Measurements from ENCODE around the gene SOD2.
"Not testable (repeated sequence)": the region's sequence is repeated elsewhere in the genome, so short reads cannot be mapped to it uniquely, and the experiment has no call there.

The SOD2 gene

DNA sequence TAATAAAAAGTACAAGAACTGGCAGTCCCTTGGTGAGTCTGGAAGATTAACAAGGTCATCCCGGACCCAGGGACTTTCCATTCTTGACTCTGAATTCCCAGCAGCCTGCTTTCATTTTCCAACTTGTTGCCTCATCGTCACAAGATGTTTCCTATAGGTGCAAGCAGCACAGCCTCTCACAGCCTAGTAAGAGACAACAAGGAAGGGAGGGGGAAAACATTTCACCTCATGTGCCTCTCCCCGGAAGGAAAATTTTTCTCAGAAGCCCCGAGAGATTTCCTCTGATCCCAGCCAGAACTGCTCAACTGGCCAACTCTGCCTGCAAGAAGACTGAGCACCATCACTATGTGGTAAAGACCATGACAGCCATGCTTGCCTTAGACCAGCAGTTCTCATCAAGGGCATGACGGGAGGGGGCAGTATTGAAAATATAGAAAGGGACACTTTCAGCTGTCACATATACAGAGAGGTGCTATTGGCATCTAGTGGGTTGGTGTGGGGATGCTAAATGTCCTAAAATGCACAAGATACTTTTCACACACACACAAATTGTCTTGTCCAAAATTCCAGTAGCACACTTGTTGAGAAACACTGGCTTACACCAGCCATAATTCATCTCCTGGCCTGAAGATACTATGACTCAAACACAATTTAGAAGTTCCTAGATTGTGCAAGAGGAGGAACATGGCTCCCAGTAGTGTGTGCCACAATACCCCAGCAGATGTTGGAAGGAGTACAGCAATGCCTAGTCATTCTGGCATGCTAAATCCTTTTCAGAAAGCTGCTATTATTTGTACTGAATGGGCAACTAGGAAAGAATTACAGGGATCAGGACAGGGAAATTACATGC, 23.4 kb upstream of the SOD2 start:
- DNase-seq (ENCODE audit: low read depth in 2 of 2): no peak

DNA sequence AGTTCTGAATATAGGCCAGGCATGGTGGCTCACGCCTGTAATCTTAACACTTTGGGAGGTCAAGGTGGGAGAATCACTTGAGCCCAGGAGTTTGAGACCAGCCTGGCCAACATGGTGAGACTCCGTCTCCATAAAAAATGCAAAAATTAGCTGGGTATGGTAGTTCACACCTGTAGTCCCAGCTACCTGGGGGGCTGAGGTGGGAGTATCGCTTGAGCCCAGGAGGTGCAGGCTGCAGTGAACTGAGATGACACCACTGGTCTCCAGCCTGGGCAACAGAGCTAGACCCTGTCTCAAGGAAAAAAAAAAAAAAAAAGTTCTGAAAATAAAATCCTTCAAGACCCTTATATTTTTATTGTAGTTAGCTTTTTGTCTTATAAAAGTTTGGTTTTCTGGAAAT, 22.6 kb upstream of the SOD2 start:
- DNase-seq (ENCODE audit: low read depth in 2 of 2): no peak

DNA sequence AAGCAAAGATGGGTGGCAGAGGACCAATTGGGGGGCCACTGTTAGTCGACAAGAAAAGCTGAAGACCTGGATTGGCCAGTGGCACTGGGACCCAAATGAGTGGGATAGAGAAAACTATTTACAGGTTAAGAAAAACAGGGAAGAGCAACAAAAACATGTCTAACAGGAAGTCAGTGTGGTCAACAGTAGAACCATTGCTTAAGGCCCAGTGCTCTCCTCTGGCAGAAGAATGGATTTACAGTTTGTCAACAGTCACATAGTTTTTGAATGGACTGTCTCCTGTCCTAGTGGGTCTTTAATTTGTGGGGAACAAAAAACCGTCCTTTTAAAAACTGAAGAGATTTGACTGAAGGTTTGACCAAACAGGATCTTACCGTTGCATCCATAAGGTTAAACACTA, 22.1 kb upstream of the SOD2 start:
- no peak for DNase-seq (ENCODE audit: low read depth in 2 of 2)

DNA sequence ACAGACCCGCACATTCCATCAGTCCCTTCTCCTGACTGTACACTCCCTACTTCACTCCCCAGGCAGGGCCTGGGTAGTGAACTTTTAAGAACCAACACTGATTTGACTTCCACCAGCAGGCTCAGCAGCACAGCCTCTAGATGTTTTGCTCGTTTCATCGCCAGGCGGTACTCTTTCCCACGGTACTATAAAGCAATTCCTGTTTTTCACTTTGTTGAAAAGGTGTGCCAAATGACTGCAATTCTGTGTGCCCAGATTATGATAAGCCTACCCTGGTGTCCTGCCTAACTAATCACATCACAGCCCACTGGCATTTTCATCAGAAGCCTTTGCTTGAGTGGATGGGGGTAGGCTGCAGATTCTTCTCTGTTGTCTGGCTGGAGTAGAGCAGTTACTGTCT, 21.4 kb upstream of the SOD2 start:
- no peak for DNase-seq (ENCODE audit: low read depth in 2 of 2)

DNA sequence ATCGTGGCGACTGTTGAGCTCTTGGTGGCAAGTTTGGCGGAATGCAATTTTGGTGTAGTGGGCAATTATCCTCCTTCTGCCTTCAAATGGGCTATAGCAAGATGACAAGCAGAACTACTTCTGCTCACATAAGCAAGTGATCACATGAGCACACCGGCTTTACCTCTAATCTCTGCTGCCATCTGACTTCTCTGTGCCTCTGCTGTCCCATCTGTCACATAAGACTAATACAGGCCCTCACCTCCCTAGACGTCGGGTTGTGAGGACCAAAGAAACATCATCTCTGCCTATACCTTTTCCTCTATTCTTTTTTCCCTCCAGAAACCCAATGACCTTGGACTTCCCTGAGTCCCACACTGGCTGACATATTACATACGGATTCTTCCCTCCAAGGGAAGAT, 20.9 kb upstream of the SOD2 start:
- DNase-seq (ENCODE audit: low read depth in 2 of 2): no peak

DNA sequence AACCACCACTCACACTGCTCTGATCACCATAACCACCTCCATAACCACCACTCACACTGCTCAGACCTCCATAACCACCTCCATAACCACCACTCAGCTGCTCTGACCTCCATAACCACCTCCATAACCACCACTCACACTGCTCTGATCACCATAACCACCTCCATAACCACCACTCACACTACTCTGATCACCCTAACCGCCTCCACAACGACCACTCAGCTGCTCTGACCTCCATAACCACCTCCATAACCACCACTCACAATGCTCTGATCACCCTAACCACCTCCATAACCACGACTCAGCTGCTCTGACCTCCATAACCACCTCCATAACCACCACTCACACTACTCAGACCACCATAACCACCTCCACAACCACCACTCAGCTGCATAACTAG, 19.3 kb upstream of the SOD2 start:
- not testable (repeated sequence) for DNase-seq (ENCODE audit: low read depth in 2 of 2)

DNA sequence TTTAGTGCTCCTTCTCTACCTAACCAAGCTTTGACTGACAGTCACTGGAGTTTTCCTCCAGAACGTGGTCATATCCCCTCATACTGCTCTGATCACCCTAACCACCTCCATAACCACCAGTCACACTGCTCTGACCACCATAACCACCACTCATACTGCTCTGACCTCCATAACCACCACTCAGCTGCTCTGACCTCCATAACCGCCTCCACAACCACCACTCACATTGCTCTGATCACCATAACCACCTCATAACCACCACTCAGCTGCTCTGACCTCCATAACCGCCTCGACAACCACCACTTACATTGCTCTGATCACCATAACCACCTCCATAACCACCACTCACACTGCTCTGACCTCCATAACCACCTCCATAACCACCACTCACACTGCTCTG, 17.6 kb upstream of the SOD2 start:
- not testable (repeated sequence) for DNase-seq (ENCODE audit: low read depth in 2 of 2)

DNA sequence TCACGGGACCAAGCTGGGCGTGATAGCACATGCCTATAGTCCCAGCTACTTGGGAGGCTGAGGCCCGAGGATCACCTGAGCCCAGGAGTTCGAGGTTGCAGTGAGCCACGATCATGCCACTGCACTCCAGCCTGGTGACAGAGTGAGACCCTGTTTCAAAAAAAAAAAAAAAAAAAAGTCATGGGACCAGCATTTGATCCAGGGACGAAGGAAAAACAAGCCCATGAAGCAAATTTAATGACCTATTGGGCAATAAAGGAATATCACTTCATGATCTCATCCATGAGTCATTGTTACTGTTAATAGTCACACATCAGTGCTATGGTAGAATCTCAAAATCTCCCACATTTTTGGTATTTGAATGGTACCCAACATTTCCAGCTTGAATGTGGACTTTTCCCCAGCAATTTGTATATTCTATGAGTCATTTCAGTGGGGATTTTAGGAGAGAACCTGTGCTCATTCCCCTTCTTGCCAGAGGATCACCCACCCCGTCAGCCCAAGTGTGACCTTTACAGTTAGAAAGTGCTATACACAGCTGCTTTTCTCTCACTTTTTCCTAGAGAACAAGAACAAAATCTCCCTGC, 8.5 kb upstream of the SOD2 start:
- DNase-seq (ENCODE audit: low read depth in 2 of 2): no peak

DNA sequence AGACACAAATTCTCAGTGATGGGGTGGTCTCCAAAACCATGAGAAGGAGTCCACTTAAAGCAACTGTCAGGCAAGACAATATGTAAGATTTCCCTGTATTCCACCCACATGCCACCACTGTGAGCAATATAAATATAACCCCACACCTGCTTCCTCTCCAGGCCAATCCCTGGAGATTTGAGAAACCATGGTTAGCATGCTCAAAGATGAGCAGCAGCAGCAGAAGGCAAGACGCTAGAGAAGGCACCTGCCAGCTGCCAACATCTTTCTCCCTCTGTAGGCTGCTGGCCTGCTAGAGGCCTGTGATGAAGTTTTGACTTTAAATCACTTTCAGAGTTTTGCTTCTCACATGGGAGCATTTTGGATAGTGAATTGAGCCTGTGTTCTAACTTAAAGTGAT, 7.9 kb upstream of the SOD2 start:
- no peak for DNase-seq (ENCODE audit: low read depth in 2 of 2)

DNA sequence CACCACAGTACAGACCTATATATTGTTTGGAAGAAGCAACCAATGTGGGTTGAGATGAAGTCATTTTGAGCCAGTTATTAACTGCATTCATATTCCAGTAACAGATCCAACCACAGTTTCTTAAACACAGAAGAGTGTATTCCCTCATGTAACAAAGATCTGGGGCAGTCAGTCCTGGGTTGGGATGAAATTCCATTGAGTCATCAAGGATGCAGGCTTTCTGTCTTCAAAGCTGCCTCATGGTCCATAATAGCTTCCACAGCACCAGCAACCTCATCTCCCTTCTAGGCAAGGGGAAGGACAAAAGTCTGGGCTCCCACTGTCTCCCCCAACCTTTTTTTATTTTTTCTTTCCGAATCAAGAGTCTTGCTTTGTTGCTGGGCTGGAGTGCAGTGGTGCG, 2.9 kb upstream of the SOD2 start:
- DNase-seq (ENCODE audit: low read depth in 2 of 2): no peak

DNA sequence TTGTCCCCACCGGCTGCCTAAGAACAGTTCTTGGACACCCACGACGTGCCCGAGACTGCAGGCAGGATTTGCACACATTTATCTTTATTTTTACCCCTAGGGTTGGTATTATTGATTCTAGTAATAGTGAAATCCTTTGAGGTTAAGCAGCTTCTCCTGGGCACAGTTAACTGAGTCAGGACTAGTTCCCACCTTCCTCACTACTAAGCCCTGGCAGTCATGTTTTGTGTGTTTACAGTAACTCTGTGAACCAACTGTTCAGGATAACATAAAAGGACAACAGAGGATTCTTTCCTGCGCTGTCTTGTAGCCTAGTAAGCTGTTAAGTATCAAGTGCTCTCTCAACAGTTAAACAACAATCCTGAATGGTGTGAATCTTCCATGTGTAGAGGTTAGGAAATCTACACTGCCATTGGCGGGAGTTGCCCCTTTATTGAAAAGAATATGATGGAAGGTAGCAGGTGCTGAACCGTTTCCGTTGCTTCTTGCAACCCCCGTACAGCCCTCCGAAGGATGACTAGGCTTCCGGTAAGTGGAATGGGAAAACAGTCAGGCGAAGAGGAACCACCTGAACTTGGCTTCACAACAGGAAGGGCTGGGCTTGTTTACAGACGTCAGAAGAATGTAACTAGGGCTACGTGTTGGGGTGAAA, 979 bp upstream of the SOD2 start:
- no peak for DNase-seq (ENCODE audit: low read depth in 2 of 2)

DNA sequence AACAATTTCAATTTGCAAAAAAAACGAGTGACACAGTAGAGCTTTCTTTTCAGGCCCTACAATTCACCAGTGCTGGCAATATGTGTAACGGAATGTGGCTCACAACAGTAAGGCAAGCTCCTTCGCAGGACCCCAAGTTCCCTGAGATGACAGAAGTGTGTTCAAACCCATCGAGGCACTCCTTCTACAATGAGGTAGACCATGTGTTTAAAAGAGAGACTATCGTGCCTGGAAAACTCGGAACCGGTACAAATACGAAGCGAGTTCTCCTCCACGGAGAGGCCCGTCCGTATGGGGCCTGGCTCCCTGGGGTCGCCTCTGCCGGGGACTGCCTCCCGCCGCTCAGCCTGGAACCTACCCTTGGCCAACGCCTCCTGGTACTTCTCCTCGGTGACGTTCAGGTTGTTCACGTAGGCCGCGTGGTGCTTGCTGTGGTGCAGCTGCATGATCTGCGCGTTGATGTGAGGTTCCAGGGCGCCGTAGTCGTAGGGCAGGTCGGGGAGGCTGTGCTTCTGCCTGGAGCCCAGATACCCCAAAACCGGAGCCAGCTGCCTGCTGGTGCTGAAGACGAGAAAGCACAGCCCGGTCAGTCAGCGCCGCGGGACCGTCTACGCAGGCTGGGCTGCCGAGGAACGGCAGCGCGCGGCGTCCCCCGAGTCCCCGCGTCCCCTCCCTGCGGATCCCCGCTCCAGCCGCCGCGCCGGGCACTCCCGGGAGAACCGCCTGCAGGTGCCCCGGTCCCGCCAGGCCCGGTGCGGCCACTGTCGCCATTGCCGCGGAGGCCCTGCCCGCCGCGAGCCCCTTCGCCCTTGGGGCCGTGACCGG, 526 bp downstream of the SOD2 start:
- peak; percentile 41 to 43 for DNase-seq (ENCODE audit: low read depth in 2 of 2)

DNA sequence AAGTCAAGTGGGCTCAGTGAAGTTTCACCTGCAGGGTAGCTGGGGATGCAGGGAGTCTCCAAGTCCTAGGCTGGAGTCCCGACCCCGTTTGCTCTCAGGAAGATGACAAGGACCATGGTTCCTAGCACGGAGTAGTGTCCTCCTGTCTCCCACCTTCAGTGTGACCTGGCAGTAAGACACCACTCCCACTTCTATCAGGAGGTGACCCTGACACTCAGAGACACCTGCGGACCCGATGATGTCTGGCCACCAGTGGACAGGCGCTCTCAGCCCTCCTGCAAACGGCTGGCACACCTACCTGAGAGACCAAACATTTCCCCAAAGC, 1.1 kb downstream of the SOD2 start:
- no peak for DNase-seq (ENCODE audit: low read depth in 2 of 2)

DNA sequence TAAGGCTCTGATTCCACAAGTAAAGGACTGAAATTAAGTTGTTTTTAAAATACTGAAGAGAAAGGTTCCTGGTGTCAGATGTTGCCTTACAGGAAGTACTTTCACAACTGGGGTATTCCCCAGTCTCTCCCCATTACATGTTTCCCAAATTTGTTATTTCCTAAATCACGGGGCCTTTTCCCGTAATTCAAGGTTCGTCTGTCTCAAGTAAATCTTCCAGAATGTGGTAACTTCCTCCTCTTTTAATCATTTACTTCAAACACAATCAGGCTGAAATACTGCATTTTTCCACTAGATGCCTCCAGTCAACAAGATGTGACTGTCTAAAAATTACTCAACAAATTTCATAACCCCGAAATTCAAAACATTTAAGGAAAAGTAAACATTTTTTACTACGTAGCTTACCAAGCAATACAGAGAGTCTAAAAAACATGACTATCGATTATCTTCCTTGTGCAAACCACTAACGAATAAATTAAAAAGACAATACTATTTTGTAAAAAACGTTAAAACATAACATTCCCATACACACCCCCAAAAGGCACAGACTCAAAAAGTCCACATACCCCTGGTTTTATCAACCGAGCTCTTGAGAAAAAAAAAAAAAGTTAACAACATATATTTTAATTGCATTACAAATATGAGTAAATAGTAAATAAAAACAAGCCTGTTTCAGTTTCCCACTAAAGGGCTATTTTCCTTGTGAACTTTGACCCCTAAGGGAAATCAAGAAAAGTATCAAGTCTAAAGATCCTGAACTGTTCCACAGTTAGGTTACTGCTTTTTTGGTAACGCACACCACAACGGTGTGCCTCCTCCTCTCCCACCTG, 1.7 kb downstream of the SOD2 start:
- no peak for DNase-seq (ENCODE audit: low read depth in 2 of 2)

DNA sequence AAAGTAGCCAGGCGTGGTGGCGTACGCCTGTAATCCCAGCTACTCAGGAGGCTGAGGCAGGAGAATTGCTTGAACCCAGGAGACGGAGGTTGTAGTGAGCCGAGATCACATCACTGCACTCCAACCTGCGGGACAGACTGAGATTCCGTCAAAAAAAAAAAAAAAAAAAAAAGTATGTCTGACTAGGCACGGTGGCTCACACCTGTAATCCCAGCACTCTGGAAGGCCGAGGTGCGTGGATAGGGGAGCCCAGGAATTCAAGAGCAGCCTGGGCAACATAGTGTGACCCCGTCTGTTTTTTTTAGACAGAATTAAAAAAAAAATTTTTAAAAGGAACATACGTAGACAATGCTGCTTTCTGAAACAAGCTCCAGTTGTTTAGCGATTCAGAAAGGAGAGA, 2.9 kb downstream of the SOD2 start:
- not testable (repeated sequence) for DNase-seq (ENCODE audit: low read depth in 2 of 2)

DNA sequence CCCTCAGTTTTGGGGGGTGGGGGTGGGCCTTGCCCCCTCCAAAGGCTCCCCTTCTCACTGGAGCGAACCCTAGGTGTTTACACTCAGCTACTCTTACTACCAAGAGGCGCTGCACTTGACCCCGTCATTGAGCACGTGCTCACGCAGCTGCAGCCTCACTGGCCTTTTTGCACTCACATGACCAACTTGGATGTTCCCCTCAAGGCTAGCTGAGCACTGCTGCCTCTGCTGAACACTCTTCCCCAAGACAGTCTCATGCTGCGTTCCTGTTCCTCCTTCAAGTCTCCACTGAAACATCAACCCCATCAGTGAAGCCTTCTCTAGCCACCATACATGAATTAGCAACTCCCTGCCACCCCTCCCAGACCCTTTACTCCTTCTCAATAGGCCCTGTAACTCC, 4.0 kb downstream of the SOD2 start:
- no peak for DNase-seq (ENCODE audit: low read depth in 2 of 2)

DNA sequence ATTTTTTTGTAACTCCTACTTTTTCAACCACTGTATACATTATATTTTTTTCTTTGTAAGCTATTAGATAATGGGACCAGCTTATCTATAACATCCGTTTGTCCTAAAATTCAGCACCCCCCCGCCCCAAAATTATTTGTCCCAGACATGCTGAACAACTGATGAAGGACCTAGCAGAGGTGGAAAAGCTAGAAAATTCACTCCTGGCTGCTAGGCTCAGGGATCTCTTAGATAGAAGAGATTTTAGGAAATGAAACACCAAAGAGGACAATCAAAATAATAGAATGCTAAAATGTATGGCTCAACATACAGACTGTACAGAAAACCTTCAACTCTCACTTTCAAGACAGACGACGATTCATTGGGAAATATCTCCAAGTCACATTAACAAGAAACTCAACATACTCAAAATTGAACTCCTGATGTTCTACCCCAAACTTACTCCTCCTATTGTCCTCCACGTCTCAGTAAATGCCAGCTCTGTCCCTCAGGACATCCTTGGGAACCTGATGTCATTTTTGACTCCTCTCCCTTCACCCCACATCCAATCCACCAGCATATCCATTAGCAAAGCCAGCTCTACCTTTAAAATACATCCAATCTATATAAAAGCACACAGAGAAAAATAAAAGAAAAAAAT, 4.7 kb downstream of the SOD2 start:
- no peak for DNase-seq (ENCODE audit: low read depth in 2 of 2)

DNA sequence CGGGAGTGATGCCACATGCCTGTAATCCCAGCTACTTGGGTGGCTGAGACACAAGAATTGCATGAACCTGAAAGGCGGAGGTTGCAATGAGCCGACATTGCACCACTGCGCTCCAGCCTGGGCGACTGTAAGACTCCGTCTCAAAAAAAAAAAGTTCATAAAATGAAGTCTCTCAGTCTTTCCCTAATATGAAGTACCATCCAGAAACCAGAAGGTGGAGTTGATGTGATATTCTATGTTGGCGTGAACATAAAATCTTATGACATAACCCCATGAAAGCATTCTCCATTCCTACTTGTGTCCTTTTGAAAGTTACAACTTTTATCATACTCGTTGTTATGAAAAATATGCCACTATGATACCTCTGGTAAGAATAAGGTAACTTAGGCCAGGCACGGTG, 5.7 kb downstream of the SOD2 start:
- no peak for DNase-seq (ENCODE audit: low read depth in 2 of 2)

DNA sequence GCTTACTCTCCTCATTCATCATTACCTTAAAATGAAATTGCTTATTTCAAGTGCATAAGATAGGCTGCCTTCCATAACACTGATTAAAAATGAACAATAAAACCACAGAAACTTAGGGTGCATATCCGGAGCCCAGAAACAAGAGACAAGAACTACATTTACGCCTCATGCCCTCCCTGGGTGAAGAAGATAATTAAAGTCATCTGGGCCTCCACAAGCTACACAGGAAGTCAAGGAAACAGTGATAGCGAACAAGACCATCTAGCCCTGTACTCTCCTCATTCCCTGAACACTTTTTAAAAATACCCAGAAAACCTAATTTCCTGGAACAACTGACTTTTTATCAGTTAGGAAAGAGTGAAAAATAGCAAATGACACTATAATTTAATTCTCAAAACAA, 6.3 kb downstream of the SOD2 start:
- no peak for DNase-seq (ENCODE audit: low read depth in 2 of 2)

DNA sequence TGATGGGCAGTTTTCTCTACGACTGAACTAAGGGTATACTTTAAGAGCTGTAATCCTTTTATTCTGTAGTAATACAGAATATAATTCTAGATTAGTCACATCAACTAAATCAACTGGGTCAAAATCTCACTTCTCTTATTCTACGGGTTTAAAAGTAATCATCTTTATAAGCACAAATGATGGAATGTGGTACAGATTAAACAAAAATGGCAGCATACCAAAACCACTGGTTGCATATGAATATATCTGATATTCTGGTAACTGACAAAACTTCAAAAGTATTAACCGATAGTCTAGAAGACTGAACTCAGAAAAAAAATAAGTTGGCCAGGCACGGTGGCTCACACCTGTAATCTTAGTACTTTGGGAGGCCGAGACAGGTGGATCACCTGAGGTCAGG, 7.0 kb downstream of the SOD2 start:
- no peak for DNase-seq (ENCODE audit: low read depth in 2 of 2)

DNA sequence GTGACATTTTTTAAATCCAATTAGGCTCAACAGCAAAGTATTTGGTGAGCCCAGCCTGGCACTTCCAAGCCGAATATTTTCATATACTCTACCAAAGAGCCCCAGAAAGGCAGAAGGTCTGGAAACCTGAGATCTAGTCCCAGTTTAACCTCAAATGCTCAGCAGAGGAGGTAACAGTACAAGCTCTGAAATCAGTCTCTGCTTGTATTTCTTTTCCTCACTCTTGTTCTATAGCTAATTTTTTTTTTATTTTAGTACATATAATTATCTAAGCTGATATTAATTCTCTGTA, 9.1 kb downstream of the SOD2 start:
- no peak for DNase-seq (ENCODE audit: low read depth in 2 of 2)
